NOMO-1 treated with dmso at 0.1 percent for 144 hours (cell line): Measurements from ENCODE around the gene ANKRD40CL.

Experiments
- DNase-seq: peaks from one replicate; lab custom pipeline; 2025; ENCODE audit not compliant: unreplicated experiment; lab: John Stamatoyannopoulos, UW

ANKRD40CL gene

GRCh38 chr17:50719144-50719923 is 48.0 kb downstream of the ANKRD40CL start, which contains the start of gene LUC7L3:
Gene LUC7L3 (plus strand): TSS chr17:50719603. CDS start chr17:50719733, 130 bp downstream.
- peak; percentile 91 for DNase-seq

- no peak for DNase-seq
These were observed 51.8 kb downstream of the ANKRD40CL start for GRCh38 chr17:50715471-50715870.

GRCh38 chr17:50712641-50713040 is 54.7 kb downstream of the ANKRD40CL start:
- no peak for DNase-seq
